Pancreas (tissue), 10 donors: ENCODE measurements around the gene BTBD19. TPM values are rescaled to one million over a fixed set of nuclear protein-coding genes. Genes with fewer than 3 reads are reported as not detected.
A peak's percentile ranks its signal among the peaks of the same experiment; 100 is the strongest.

Experiments
- ATAC-seq, 4 donors: fragments of 200-7000 bp; cut with Tn5 transposase; one replicate each; pipeline versions ENCODE4 v1.8.0 to v1.9.1; 2020; ENCODE audit warnings: mild to moderate bottlenecking in 4 of 4, moderate library complexity in 4 of 4
- DNase-seq, 6 donors: peaks; one replicate each; pipeline ENCODE4 v3.0.0-alpha.2; 2020
- FAIRE-seq: peaks from 2 replicates; lab custom pipeline; 2012; peaks lifted over from hg19 to GRCh38; lab: Jason Lieb, UNC
- H3K27ac ChIP-seq, 4 donors: fragments of 200-600 bp; sonication (generic); 1 replicate in 3 of 4; 2 replicates in 1 of 4; pipeline versions ENCODE4 v1.5.0 to v1.8.0; 2020
- H3K27me3 ChIP-seq, 4 donors: fragments of 200-600 bp; one replicate each; pipeline ENCODE4 v1.8.0; 2021
- H3K36me3 ChIP-seq, 3 donors: fragments of 200-600 bp; sonication (generic) in 1 of 3; one replicate each; pipeline versions ENCODE4 v1.5.0 to v1.8.0; 2020 to 2021
- H3K4me1 ChIP-seq, 3 donors: fragments of 200-600 bp; one replicate each; pipeline ENCODE4 v1.8.0; 2021
- H3K4me3 ChIP-seq, 4 donors: fragments of 200-600 bp; sonication (generic) in 2 of 4; one replicate each; pipeline versions ENCODE4 v1.5.0 to v1.8.0; 2020 to 2021
- H3K9me3 ChIP-seq, 4 donors: fragments of 200-600 bp; one replicate each; pipeline ENCODE4 v1.8.0; 2021
- CTCF ChIP-seq, 4 donors: fragments of 200-600 bp; sonication (generic) in 3 of 4; IDR thresholded peaks; one replicate each; pipeline versions ENCODE4 v1.5.0 to v1.8.0; 2021; ENCODE audit warnings: antibody characterized with exemption in 4 of 4
- WGBS, 2 donors: extraction: QIAGEN DNeasy Blood & Tissue Kit; methylation state at CpG; one replicate each; pipeline ENCODE4 v1.1.7; 2013; 5-methylcytosine and 5-hydroxymethylcytosine counted together
- intact Hi-C, 3 donors: fragments of 100-400 bp; cut with DNase I; formaldehyde crosslinking; loops; one replicate each; pipeline versions ENCODE4 v1.11.1 to v1.14.2; 2022
- polyA plus RNA-seq, 2 donors: library from polyadenylated mRNA; stranded (reverse); fragments of 200-250 nt; gene quantifications; one replicate each; pipeline ENCODE4 v1.2.3, GENCODE V29; 2013
- total RNA-seq, 6 donors: library from RNA; stranded (reverse); fragmentation: NEBNext Ultra II Directional in 4 of 6; extraction: Animal tissue kit (Norgen Biotek cat#: 25700) in 4 of 6; gene quantifications; one replicate each; pipeline versions ENCODE4 v1.2.1 to v1.2.4, GENCODE V29; 2021 to 2023
- donor health status: healthy with polysubstance abuse.
- donor health status: DM: no; HTN: no; CAD: no; lungs with moderate emphysema.
- donor health status: DM: no; HTN: no; CAD: no.
- donor health status: control.
- donor health status: control.
- donor health status: Bipolar disorder and iron deficiency.
- donor health status: DM: yes; HTN: yes; CAD: no.
- donor health status: DM: no; HTN: no; CAD: no.
- donor health status: DM: no; HTN: no; CAD: no.
- donor health status: DM: yes; HTN: yes; CAD: no.

BTBD19 gene
- total and polyA plus RNA-seq, 8 donors, result 0.91 to 5.7 (median 2.6) TPM

- ATAC-seq, result no peak
Observed at GRCh38 chr1:44828003-44828651, 19.8 kb downstream of the BTBD19 start.

GRCh38 chr1:44828841-44829440 is 20.6 kb downstream of the BTBD19 start:
- ATAC-seq (no peak), DNase-seq (peak in 2 of 6 donors; percentile 10 to 44), FAIRE-seq (no peak)
- Histone ChIP-seq H3K4me3 (no peak overlapping the region), H3K36me3 (no peaks in the 10 kb centered on the region), H3K9me3 (no peaks in the 10 kb centered on the region), H3K27me3 (no peaks in the 10 kb centered on the region), H3K4me1 (no peaks in the 10 kb centered on the region), H3K27ac (no peak overlapping the region)
- 85 to 91% methylated on average over 15 of the region's 15 CpGs for WGBS, 2 donors
- TF ChIP-seq CTCF (IDR thresholded peaks at IDR 0.05), result no peak
- intact Hi-C loops, result no loop called here

More at GRCh38 chr1:44828003-44828651, 19.8 kb downstream of the BTBD19 start:
- H3K27ac ChIP-seq, result no peak overlapping the region
- no peak overlapping the region for H3K4me3 ChIP-seq
- no peak for TF ChIP-seq CTCF (IDR thresholded peaks at IDR 0.05)
- no peaks in the 10 kb centered on the region for H3K9me3 ChIP-seq
- FAIRE-seq (no peak), DNase-seq (peak in 2 of 6 donors; percentile 18 to 64)
- H3K4me1 ChIP-seq, result no peaks in the 10 kb centered on the region
- 89 to 95% methylated on average over 21 of the region's 21 CpGs for WGBS, 2 donors
- H3K27me3 ChIP-seq, result no peaks in the 10 kb centered on the region
- H3K36me3 ChIP-seq, result no peaks in the 10 kb centered on the region
- intact Hi-C loops, result no loop called here

GRCh38 chr1:44829506-44830384 is 21.4 kb downstream of the BTBD19 start:
- H3K27me3 ChIP-seq, result no peaks in the 10 kb centered on the region
- H3K27ac ChIP-seq, result no peak overlapping the region
- no peak for ATAC-seq
- H3K4me1 ChIP-seq, result no peaks in the 10 kb centered on the region
- H3K4me3 ChIP-seq, result no peak overlapping the region
- no peak for TF ChIP-seq CTCF (IDR thresholded peaks at IDR 0.05)
- H3K9me3 ChIP-seq, result no peaks in the 10 kb centered on the region
- peak in 1 of 6 donors; percentile 14 for DNase-seq
- intact Hi-C loops, result loop anchor here in 1 of 3 donors (10.0 kb wide), 1 partner anchor 175 kb away; no protein-coding TSS in a partner anchor
- no peaks in the 10 kb centered on the region for H3K36me3 ChIP-seq
- WGBS, 2 donors, result 85 to 86% methylated on average over 12 of the region's 12 CpGs
- no peak for FAIRE-seq

- DNase-seq, result peak in 1 of 6 donors; percentile 10
- H3K27ac ChIP-seq, result no peak overlapping the region
- no peak for FAIRE-seq
- intact Hi-C loops, result loop anchor here in 1 of 3 donors (10.0 kb wide), 1 partner anchor 174 kb away; no protein-coding TSS in a partner anchor
- no peaks in the 10 kb centered on the region for H3K36me3 ChIP-seq
- H3K9me3 ChIP-seq, result no peaks in the 10 kb centered on the region
- TF ChIP-seq CTCF (IDR thresholded peaks at IDR 0.05), result no peak
- no peak overlapping the region for H3K4me3 ChIP-seq
- 79 to 89% methylated on average over 10 of the region's 10 CpGs for WGBS, 2 donors
- ATAC-seq, result no peak
- H3K27me3 ChIP-seq, result no peaks in the 10 kb centered on the region
- H3K4me1 ChIP-seq, result no peaks in the 10 kb centered on the region
Observed at GRCh38 chr1:44830900-44831304, 22.6 kb downstream of the BTBD19 start.
